DND-41 (cell line): ENCODE data around the gene GET4.

Source experiments
- ATAC-seq: fragments of 200-7000 bp; cut with Tn5 transposase; 3 replicates; pipeline ENCODE4 v1.9.1; 2021; ENCODE audit warnings: low read depth; ENCODE audit not compliant: insufficient read depth
- DNase-seq: peaks from one replicate; pipeline ENCODE4 v3.0.0-alpha.2; 2020
- H2AFZ ChIP-seq: 2 replicates; pipeline ENCODE4 v1.6.0; 2012; ENCODE audit warnings: low read depth, low read length
- H3K27ac ChIP-seq: 2 replicates; pipeline ENCODE4 v1.5.1; 2012; ENCODE audit warnings: low read length, inconsistent platforms
- H3K27me3 ChIP-seq: fragments of 200-600 bp; sonication (generic); 2 replicates; pipeline ENCODE4 v1.6.0; 2012; ENCODE audit warnings: low read length, mild to moderate bottlenecking, inconsistent platforms; ENCODE audit not compliant: insufficient read depth, poor library complexity
- H3K36me3 ChIP-seq: 2 replicates; pipeline ENCODE4 v1.5.1; 2012; ENCODE audit warnings: low read length, inconsistent platforms; ENCODE audit not compliant: insufficient read depth
- H3K4me1 ChIP-seq: 2 replicates; pipeline ENCODE4 v1.5.1; 2012; ENCODE audit warnings: mild to moderate bottlenecking, low read length; ENCODE audit not compliant: insufficient read depth
- H3K4me2 ChIP-seq: 2 replicates; pipeline ENCODE4 v1.6.0; 2012; ENCODE audit warnings: mild to moderate bottlenecking, moderate library complexity, low read length, inconsistent platforms; ENCODE audit not compliant: insufficient read depth
- H3K4me3 ChIP-seq, 2 experiments: fragments of 200-600 bp in 1 of 2; shearing (Covaris generic) in 1 of 2; 2 replicates each; pipeline ENCODE4 v1.5.1; 2012 to 2016; ENCODE audit warnings: inconsistent platforms in 2 of 2, low read length in 2 of 2, mild to moderate bottlenecking in 2 of 2, low read depth in 1 of 2, moderate library complexity in 1 of 2
- H3K79me2 ChIP-seq: 2 replicates; pipeline ENCODE4 v1.6.0; 2012; ENCODE audit warnings: low read length, inconsistent platforms; ENCODE audit not compliant: insufficient read depth
- H3K9ac ChIP-seq: 2 replicates; pipeline ENCODE4 v1.6.0; 2012; ENCODE audit warnings: low read depth, mild to moderate bottlenecking, inconsistent platforms, low read length, moderate library complexity
- H3K9me3 ChIP-seq: 2 replicates; pipeline ENCODE4 v1.5.1; 2012; ENCODE audit warnings: low read length, moderate library complexity, mild to moderate bottlenecking, inconsistent platforms; ENCODE audit not compliant: insufficient read depth, severe bottlenecking
- H4K20me1 ChIP-seq: 2 replicates; pipeline ENCODE4 v1.6.0; 2012; ENCODE audit warnings: low read length; ENCODE audit not compliant: insufficient read depth
- EZH2 ChIP-seq: IDR thresholded peaks from 3 replicates; pipeline ENCODE4 v1.6.1; 2012; ENCODE audit warnings: borderline replicate concordance, low read depth, mild to moderate bottlenecking, moderate library complexity, low read length, inconsistent platforms; ENCODE audit not compliant: severe bottlenecking
- TF ChIP-seq, protein P1 (sequence below): IDR thresholded peaks from 2 replicates; pipeline ENCODE4 v1.5.1; 2012; ENCODE audit warnings: borderline replicate concordance, low read length, moderate library complexity, mild to moderate bottlenecking; ENCODE audit not compliant: poor library complexity, severe bottlenecking; ENCODE audit errors: extremely low read depth

Gene GET4

DNA sequence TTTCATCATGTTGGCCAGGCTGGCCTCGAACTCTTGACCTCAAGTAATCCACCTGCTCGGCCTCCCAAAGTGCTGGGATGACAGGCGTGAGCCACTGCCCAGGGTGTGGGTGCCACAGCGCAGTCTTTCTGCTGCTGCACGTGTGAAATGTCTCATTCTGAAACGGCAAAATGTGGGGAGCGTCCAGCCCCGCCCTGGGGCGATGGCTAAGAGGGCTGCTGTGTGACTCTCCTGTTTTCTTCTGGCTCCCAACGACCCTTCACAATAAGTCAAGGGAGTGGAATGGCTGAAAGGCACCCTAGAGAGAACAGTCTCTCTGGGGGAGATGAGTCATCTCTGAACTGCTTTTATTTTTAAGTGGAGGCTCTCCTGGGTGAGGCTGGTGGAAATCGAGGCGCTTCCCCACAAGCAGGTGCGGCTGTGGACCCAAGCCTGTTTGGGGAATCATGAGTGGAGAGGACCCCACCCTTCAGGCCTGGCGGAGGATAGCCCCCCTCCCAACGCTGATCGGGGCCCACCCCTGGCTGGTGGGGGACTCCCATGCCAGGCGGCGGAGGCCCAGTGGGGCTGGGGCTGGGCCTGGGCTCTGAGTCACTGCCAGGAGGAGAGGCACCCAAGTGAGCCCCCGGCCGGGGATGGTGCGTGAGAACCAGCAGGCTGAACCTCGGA is 60.2 kb downstream of the GET4 start:
- Histone ChIP-seq H3K27me3 (no peaks in the 10 kb centered on the region), H3K4me3 (no peak overlapping the region)

DNA sequence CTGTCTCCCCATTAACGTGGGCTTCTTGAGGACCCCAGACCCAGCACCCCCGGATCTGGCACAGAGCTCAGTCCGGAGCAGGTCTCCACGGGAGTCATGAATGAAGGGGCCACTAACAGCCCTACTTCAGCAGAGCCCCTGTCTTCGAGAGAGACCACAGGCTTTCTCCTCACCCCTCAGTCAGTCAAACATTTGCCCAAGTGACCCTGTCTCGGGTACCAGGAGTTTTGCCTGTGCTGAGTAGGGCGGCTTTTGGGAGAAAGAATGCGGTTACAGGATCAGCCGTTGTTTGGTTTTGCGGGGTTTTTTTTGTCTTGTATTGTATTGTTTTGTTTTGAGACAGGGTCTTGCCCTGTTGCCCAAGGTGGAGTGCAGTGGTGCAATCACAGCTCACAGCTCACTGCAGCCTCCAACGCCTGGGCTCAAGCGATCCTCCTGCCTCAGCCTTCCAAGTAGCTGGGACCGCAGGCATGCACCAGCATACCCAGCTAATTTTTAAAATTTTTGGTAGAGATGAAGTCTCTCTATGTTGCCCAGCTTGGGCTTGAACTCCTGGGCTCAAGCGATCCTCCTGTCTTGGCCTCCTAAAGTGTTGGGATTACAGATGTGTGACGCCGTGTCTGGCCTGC is 61.6 kb downstream of the GET4 start:
- H3K4me2 ChIP-seq: no peak overlapping the region
- no peak for TF ChIP-seq EZH2
- TF ChIP-seq, protein P1, sequence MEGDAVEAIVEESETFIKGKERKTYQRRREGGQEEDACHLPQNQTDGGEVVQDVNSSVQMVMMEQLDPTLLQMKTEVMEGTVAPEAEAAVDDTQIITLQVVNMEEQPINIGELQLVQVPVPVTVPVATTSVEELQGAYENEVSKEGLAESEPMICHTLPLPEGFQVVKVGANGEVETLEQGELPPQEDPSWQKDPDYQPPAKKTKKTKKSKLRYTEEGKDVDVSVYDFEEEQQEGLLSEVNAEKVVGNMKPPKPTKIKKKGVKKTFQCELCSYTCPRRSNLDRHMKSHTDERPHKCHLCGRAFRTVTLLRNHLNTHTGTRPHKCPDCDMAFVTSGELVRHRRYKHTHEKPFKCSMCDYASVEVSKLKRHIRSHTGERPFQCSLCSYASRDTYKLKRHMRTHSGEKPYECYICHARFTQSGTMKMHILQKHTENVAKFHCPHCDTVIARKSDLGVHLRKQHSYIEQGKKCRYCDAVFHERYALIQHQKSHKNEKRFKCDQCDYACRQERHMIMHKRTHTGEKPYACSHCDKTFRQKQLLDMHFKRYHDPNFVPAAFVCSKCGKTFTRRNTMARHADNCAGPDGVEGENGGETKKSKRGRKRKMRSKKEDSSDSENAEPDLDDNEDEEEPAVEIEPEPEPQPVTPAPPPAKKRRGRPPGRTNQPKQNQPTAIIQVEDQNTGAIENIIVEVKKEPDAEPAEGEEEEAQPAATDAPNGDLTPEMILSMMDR: no peak
- H3K36me3 ChIP-seq: no peaks in the 10 kb centered on the region
- no peak overlapping the region for H3K4me3 ChIP-seq
- no peak for DNase-seq
- no peaks in the 10 kb centered on the region for H4K20me1 ChIP-seq
- H3K27me3 ChIP-seq: no peaks in the 10 kb centered on the region
- ATAC-seq: no peak
- no peak overlapping the region for H2AFZ ChIP-seq
- H3K9me3 ChIP-seq: no peaks in the 10 kb centered on the region
- no peak overlapping the region for H3K27ac ChIP-seq
- H3K79me2 ChIP-seq: no peaks in the 10 kb centered on the region
- H3K9ac ChIP-seq: no peak overlapping the region
- H3K4me1 ChIP-seq: no peaks in the 10 kb centered on the region

More for the DNA sequence above, 60.2 kb downstream of the GET4 start:
- no peak for TF ChIP-seq EZH2
- TF ChIP-seq, protein P1: no peak
- Histone ChIP-seq H3K4me2 (no peak overlapping the region), H4K20me1 (no peaks in the 10 kb centered on the region), H3K27ac (no peak overlapping the region), H3K9ac (no peak overlapping the region), H3K9me3 (no peaks in the 10 kb centered on the region), H3K36me3 (no peaks in the 10 kb centered on the region), H3K79me2 (no peaks in the 10 kb centered on the region), H3K4me1 (no peaks in the 10 kb centered on the region), H2AFZ (no peak overlapping the region)
- DNase-seq: peak; percentile 11
- peak; percentile 52; the same call in 1 of the 3 replicates for ATAC-seq

DNA sequence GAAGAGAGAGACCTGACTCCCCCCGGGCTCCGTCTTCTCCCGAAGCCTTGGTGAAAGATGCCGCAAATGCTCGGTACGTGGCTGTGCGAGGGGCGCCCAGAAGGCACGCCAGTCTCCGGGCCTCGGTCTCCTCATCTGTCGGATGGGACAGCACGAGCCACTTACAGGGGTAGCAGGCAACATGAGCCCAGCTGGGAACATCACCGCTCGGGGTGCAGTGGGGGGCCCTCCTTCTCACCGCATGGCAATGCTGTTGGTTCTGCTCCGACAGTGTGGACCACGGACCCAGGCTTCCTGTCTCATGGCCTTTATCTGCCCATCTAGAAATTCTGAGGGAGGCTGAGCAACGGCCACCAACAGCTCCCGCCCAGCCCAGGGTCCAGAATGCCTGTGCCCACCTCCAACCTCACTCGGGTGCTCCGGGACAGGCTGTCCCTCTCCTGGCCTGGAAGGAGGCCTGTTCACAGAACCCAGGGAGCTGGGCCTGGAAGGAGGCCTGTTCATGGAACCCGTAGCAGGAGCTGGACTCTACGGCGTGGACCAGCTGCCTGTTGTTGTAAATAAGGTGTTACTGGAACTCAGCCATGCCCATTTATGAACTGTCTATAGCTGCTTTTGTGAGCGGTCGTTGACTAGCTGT is 62.3 kb downstream of the GET4 start:
- H3K9ac ChIP-seq: no peak overlapping the region
- DNase-seq (no peak), ATAC-seq (no peak)
- no peak overlapping the region for H2AFZ ChIP-seq
- H3K36me3 ChIP-seq: no peaks in the 10 kb centered on the region
- no peaks in the 10 kb centered on the region for H3K4me1 ChIP-seq
- no peak overlapping the region for H3K4me3 ChIP-seq
- no peaks in the 10 kb centered on the region for H3K79me2 ChIP-seq
- H3K27ac ChIP-seq: no peak overlapping the region
- no peaks in the 10 kb centered on the region for H3K27me3 ChIP-seq
- H4K20me1 ChIP-seq: no peaks in the 10 kb centered on the region
- H3K4me2 ChIP-seq: no peak overlapping the region
- TF ChIP-seq, protein P1: no peak
- TF ChIP-seq EZH2: no peak
- no peaks in the 10 kb centered on the region for H3K9me3 ChIP-seq
